Iris pigment epithelial cell (primary cell): ENCODE data around the gene KCNIP1.
"Not testable (repeated sequence)": the region's sequence is repeated elsewhere in the genome, so short reads cannot be mapped to it uniquely, and the experiment has no call there.

Experiments
- DNase-seq: peaks from one replicate; pipeline ENCODE4 v3.0.0-alpha.2; 2011; ENCODE audit warnings: low read depth

KCNIP1 gene

DNA sequence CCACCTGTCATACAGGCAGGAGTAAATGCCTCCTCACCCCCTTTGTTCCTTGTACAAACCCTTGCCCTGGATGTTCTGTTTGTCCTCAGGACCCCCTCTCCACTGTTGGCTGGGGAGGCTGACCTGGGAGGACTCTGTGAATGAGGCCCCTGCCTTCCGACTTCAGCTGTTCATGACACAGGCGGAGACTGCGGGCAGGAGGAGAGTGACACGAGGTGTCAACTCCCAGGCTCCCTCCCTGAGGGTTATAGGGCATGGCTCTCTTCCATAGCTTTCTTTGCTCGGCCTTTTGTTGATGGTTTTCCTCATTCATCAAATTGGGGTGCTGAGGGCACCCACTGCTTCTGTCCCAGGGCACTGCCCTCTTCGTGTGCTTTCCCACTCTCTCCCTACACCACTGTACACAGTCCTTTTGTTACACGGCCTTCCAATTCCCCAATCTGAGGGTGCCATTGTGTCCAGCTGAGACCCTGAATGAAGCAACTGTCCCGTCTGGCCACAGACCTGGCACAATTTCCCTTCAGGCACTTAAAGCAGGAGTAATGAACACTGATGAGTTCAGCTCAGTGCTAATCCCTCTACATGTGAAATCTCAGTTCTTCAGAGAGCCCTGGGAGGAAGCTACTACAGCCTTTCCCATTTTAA, 33.8 kb downstream of the KCNIP1 start:
- no peak for DNase-seq

DNA sequence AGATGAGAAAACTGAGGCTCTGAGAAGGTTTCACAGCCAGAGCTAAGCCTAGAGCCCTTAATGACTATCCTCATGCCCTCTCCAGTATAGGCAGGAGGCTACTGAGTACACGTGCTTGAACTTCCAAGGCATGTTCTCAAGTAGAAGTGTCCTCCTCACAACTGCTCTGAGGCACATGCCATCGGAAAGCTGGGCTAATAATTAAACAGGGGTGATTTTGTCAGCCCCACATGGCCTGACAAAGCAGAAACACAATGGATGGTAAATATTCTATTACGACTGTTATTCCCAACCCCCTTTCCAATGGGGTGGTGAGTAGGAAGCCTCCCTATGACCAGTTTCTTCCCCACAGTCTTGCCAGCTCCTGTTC, 34.3 kb downstream of the KCNIP1 start:
- no peak for DNase-seq

DNA sequence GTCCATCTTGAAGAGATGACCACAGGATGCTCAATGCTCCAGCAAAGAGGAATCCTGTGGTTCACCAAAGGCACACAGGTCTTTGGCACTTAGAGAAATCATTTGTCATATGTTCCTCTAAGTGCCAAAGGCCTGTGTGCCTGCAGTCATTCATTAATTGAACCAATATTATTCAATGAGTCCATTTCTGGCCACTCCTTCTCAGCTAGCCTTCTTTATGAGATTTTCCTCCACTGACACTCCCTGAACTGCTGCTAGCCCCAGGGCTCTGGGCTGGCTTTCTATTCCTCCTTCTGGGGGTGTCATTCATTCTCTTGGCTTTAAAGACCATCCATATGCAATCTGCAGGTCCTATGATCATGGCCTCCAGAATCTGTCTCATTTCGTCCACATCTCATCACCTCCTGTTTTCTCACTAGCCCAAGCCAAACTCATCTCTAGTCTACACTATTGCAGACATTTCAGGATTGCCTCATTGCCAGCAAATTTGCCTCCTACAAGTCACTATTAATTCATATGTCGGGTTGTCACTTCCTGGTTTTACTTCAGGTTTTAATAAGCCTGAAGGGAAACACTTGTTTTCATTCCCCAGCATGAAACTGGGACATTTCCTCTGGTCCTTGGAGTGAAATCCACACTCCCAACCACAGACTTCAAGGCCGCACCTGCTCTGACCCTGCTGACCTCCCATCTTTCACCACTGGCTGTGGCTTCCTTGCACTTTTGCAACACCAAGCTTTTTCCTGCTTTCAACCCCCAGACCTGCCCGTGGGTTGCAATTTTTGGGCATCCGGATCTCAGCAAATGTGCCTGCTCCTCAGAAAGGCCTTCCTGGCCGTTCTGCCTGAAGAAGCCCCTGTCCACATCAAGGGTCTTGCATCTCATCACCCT, 35.1 kb downstream of the KCNIP1 start:
- DNase-seq: no peak

DNA sequence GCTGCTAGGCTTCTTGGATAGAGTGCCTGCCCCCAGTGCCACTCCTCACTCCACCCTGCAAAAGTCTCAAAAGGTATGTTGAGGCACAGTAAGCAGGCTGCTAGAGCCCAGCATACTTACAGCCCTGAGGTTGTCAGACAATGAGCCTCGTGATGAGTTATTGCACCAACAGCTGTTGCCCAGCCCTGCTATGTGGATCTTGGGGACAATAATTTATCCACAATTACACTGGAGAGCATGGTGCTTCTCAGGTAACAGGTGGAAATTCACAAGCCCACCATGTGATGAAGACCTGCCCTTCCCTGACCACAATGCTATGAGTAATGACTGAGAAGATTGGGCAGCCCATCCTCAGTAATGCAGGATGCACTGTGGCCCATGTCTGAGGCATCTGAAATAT, 36.5 kb downstream of the KCNIP1 start:
- DNase-seq: no peak

DNA sequence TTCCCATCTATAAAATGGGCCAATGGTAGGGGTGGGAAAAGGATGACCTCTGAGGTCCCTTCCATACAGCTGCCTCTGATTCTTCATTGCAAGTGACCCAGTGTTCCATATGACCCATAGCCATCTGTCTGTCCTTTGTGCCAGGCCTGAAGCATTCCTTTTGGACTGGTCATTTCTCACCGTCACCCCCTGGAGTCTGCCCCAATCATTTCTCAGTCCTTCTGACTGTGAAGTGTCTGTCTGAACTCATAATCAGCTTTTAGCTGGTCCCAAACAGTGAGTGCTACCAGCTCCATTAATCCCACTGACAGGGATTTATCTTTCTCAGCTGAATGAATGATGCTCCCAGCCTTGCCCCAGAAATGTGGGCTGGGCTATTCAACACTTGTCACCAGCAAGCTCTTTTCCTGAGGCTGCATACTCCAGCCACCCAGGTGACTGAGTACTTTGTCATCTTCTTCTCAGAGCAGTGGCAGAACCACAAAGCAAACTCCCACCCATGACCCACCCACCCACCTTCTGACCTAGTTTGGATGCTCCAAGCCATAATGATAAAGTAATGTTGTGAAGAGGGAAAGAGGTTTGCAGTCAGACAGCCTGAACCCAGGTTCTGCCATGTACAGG, 37.4 kb downstream of the KCNIP1 start:
- no peak for DNase-seq

DNA sequence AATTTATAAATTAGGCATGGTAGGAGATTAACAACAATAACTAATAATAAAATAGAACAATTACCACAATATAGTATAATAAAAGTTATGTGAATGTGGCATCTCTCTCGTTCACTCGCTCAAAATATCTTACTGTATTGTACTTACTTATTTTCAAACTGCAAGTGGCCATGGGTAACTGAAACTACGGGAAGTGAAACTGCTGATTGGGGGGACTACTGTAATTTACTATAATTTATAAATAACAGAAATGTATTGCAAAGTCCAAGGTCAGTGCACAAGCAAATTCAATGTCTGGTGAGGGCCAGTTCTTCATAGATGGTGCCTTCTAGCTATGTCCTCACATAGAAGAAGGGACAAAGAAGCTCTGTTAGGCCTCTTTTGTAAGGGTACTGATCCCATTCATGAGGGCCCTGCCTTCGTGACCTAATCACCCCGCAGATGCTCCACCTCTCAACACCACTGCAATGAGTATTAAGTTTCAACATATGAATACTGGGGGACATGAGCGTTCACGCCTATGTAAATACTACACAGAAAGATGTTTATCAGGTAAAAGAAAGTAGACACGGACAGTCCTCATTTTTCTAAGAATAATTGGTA, 39.0 kb downstream of the KCNIP1 start:
- no peak for DNase-seq

DNA sequence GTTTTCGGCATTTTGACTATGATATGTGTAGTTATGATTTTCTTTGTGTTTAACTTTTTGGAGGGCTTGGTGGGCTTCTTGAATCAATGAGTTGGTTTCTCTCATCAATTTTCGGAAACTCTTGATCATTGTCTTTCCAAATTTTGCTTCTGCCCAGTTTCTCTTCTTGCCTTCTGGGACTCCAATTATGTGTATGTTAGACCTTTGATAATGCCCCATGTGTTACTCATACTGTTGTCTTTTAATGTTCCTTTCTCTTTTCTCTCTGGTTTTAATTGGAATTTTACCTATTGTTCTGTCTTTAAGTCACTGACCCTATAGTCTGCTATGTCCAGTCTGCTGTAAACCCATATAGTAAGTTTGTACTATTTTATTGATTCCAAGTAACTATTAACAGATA, 41.5 kb downstream of the KCNIP1 start:
- DNase-seq: no peak

DNA sequence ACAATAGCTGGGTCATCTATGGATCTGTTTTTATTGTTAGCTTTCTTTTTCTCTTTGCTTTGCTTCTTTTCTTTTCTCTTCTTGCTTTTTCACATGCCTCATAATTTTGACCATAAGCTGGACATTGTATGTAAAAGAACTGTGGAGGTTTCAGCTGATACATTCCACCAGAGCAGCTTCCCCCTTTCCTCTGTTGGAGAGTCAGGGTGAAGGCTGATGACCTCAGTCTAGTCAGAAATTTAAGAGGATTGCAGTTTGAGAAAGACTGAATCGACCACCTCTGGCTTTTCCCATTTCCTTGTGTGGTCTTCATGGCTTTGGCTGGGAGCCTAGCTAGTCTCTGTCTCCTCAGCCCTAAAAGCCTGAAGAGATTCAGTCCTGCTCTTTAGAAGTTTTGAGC, 42.0 kb downstream of the KCNIP1 start:
- DNase-seq: no peak

DNA sequence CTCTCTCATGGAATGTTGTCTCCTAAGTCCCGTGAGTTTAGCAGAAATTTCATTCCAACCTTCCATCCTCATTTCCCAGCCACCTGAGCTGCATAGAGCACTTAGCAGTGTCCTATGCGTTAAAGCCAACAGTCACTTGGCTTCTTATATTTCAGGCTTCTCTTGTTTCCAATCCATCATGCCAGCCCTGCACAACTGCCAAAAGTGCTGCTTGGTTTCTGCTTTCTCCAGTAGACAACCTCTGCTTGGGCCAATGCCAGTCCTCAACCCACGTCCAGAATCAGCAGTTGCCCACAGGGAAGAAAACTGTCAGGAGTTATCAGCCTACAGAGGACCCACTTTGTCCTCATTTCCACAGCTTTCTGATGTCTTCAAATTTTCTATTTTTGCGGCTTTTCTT, 42.5 kb downstream of the KCNIP1 start:
- no peak for DNase-seq

DNA sequence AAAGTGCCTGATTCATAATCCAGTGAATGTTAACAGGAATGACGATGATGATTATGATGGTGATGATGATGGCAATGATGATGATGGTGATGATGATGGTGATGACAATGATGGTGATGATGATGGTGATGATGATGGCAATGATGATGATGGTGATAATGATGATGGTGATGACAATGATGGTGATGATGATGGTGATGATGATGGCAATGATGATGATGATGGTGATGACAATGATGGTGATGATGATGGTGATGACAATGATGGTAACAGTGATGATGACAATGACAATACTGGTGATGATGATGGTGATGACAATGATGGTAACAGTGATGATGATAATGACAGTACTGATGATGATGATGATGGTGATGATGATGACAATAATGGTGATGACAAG, 46.6 kb downstream of the KCNIP1 start:
- not testable (repeated sequence) for DNase-seq

DNA sequence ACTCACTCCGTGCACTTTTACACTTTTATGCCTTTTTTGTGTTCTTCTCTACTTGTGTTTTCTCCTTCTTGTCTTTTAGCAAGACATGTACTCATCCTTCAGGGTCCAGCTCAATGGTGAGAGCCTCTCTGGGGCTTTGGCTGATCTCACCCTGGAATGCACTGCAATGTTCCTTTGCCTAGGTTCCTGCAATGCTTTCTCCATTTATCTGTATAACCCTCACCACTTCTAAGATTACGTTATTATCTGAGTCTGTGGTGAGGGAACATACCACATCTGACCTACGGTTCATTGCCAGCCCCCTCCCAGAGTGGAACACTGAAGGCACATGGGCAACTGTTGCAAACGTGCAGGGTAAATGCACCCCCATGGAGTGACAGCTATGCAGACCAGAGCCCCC, 47.3 kb downstream of the KCNIP1 start:
- DNase-seq: peak; percentile 23

DNA sequence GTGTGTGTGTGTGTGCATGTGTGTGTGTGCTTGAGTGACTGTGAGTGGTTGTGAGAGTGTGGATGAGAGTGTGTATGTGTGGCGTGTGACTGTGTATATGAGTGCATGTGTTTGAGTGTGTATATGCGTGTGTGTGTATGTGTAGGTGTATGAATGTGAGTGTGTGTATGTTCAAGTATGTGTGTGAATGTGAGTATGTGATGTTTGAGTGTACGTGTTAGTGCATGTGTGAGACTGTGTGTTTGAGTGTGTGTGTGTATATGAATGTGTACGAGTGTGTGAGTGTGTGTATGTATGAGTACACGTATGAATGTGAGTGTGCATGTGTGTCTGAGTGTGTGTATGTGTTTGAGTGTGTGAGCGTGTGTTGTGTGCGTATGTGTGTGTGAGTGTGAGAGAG, 47.8 kb downstream of the KCNIP1 start:
- DNase-seq: no peak

DNA sequence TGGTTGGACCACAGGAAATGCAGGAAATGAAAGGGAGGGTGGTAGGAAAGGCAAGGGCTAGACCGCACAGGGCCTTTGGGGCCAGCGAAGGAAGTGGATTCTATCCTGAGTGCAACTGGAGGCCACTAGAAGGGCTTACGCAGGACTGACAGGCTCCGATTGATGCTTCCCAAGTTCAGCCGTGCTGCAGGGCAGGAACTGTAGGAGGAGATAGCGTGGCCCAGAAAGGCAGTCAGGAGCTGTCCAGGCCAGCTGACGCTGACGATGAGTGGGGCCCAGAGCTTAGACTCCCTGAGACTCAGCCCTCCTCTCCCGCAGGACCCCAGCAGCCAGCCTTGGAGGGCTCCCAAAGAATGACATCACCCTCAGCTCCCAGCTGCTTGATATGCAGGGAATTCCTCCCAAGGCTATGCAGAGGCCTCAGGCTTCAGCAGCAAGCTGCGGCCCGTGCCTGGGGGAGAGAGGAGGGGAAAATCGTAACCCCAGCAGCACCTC, 48.8 kb downstream of the KCNIP1 start:
- DNase-seq: peak; percentile 92

DNA sequence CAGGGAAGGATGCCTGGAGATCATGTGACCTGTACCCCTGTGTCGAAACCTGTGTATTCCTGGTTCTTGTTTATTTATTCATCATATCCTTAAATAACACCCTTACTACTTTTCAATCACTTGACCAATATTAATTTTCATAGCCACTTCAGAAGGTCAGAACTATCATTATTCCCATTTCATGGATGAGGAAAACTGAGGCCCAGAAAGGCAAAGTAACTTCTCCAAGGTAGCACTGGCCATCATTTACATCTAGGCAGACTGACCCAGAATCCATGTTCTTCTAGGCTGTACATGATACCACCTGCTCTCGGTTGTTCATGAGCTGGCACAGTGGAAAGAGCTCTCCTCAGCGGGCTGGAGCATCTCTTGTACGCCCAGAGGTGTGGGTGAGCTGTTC, 49.4 kb downstream of the KCNIP1 start:
- DNase-seq: no peak

DNA sequence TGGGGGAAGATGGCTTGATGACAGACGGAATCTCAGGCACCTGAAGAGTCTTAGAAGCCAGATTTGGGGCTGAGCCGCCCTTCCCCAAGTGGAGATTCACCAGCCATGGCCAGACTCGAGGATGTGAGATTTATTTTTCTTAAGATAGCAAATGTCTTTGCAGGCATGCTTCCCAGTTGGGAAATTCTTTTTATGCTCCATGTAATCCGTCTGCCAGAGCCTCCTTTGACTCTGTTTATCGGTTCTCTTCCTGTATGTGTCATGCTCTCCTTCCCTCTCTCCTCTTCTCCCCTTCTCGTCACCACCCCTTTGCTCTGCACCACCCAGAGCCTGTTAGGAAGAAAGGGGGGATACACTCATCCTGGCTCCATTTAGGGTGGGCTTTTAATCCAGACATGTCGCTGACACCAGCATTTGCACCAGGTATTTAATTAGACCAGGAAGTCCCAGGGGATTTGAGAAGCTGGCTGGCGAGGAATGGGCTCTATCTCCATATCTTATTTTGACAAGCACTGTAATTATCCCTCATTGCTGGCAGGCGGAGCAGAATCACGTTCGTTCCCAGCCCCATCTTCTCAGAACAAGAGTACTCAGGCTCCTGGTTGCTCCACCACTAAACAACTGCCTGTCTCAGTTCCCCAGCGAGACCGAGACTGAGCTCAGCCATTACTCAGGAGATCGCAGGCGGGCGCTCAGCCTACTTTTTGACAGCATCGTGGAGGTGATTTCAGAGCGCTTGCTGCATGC, 50.9 kb downstream of the KCNIP1 start:
- peak; percentile 73 for DNase-seq

DNA sequence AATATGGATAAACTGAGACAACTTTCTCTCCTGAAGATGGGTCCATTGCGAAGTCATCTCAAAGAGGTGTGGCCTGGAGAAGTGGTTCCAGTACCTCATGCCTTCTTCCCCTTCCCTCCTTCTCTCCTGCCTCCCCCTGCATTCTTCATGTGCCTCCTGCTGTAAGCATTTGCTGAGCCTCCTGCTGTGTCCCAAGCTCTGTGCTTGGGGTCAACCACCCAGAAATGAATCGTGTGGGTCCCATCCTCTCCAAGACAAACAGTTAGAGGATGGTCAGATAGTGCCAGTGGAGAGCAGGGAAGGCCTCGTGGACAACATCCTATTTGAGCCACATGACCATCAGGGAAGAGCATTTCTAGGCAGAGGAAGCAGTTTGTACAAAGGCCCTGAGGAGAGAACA, 53.5 kb downstream of the KCNIP1 start:
- DNase-seq: no peak

DNA sequence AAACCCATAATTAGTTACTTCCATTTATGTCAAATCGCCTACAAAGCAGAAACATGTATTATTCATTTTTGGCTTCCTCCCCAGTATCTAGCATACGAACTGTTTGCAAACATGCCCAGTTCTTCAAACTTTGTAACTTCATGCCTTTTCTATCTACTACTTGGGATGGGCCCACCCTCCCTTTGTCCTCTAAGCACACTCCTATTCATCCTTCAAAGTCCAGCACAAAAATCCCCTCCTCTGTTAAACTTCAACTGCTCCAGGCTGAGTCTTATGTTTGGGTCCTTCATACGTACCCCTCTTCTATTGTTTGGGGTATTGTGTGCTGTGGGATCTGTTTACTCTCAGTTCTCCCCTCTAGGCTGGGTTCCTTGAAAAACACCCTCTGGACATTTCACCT, 55.5 kb downstream of the KCNIP1 start:
- no peak for DNase-seq

DNA sequence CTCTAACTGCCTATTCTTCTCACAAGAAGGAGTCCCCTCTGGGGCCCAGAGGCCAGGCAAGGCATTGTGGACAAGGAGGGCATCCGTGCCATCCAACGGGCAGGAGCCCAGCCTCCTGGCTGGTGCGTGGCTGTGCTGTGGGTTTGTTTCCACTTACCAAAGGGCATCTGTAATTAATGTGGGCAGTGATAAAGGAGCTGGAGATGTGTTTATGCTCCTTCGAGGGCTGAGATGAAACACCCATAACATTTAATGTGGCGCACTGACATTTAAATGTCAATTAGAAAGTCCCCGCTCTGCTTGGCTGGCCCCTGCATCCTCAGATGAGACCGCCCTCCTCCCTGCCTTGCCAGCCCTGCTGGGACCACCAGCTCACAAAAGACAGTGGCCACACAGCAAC, 57.1 kb downstream of the KCNIP1 start:
- no peak for DNase-seq

DNA sequence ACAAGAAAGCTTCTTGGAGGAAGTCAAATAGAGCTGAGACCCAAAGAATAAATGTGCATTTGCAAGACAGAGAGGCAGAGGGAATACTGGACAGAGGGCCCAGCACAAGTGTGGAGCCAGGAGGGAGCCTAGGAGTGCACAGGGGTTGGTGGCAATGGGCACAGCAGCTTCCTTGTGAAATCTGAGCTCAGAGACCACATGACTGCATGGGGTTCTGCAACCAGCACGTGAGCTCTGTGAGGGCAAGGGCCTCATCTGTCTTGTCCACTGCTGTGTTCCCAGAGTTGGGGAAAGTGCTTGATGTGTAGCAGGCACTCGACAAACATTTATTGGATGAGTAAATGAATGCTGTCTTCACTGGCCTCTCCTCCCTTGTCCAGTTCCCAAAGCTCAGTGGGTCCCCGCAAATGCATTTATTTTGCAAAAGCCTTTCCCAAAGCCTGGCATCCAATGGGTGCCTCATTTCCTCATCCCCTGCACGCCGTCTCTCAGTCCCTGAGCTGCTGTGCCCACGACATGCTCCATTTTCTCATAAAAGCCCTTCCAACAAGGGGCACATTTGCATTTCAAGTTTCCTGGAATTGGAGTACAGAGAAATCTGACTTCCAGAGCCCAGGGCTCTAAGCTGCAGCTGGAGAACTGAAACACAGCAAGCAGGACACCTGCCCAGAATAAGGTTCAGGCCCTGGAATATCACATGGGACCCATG, 58.5 kb downstream of the KCNIP1 start:
- DNase-seq: no peak

DNA sequence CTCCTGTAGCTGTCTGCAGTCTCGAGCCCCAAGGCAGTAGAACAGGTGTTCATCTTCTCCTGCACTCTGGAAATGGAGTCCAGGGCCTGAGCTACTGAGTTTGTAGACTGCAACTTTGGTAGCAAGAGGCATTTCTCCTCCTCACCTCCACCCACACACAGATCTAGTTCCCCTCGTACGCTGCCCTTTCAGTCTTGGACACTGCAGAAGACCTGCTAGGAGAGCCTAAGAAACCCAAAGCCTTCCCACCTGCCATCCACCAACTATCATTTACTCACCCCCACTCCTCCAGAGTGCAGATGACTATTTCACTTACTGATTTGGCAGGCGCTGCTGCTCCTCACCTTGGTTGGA, 59.0 kb downstream of the KCNIP1 start:
- DNase-seq: no peak

DNA sequence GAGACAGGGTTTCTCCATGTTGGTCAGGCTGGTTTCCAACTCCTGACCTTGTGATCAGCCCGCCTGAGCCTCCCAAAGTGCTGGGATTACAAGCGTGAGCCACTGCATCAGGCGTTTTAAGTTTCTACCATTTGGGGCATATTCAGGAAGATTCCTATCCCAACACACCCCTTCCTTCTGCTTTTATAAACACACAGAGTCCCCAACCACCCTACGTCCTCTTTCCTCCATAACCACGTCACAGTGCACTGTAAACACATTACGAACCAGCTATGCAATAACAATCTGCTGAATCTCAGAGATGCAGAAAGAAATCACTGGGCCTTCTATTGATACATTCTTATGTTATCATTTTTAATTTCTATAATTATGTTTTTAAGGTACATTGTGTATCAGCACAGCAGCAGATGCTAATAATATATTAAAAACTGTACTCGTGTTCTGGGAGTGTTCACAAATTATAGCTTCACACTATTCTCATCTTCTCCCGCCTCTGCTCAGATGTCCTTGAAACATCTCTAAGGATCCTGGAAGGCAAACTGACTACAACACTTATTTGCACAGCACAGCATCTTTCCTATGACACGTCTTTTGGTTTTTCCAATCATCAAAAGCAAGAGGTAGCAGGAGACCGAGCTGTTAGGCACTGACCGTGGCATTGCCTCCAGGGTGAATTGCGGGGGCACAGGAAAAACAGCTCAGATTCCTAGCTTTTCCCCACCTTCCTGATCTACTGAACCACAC, 60.2 kb downstream of the KCNIP1 start:
- DNase-seq: no peak
